AG10803 (cell line): ENCODE results near the gene UBA6.
"Not testable (repeated sequence)": the region's sequence is repeated elsewhere in the genome, so short reads cannot be mapped to it uniquely, and the experiment has no call there.

Experiments used
- DNase-seq: peaks from one replicate; pipeline ENCODE4 v3.0.0; 2010; ENCODE audit warnings: low read depth
- H3K4me3 ChIP-seq: 2 replicates; pipeline ENCODE4 v1.5.1; 2011; ENCODE audit warnings: mild to moderate bottlenecking, low read length, control low read depth
- CTCF ChIP-seq: conservative IDR thresholded peaks from 2 replicates; pipeline ENCODE4 v1.5.1; 2011; ENCODE audit warnings: mild to moderate bottlenecking, low read length, control low read depth, inconsistent platforms

Gene UBA6

DNA sequence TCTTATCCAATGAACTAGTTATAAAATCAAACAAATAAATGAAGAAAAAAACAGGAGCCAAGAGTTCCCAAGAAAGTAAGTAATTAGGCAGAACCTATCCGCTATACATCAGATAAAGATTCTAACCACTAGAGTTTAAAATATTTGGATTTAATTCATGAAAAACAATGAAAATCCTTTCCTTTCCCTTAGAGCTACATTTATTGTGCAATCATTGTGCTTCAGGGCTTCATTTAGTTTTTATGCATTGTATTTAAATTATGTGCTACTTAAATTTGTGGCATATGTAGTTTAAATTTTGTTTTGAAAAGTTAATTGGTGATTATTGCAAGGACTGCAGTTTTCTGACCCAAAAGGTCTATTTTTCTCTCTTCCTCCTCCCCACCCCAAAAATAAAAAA, 35.3 kb upstream of the UBA6 start:
- no peak for TF ChIP-seq CTCF
- no peak overlapping the region for H3K4me3 ChIP-seq
- no peak for DNase-seq

DNA sequence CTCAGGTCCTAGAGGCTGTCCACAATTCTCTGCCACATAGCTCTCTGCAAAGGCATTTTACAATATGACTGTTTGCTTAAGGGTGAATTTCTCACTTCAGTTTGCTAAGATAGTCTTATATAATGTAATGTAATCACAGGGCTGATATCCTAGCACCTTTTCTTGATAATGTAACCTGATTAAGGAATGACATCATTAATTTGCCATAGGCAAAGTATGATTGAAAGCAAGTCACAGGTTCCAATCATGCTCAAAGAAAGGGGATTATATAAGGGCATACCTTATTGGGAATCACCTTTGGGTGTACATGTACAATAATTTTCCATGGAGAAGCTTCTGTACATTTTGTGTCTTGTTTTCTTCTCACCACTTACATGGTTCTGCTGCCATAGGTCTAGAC, 34.4 kb upstream of the UBA6 start:
- no peak for TF ChIP-seq CTCF

GRCh38 chr4:67730511-67730910, 29.6 kb upstream of the UBA6 start:
- DNase-seq, H3K4me3 ChIP-seq: not testable (repeated sequence)

More for the DNA sequence above, 34.4 kb upstream of the UBA6 start:
- DNase-seq: no peak
- H3K4me3 ChIP-seq: no peak overlapping the region

GRCh38 chr4:67727124-67727850, 26.3 kb upstream of the UBA6 start:
- H3K4me3 ChIP-seq: no peak overlapping the region
- DNase-seq: peak; percentile 58
- TF ChIP-seq CTCF: no peak

- H3K4me3 ChIP-seq: no peak overlapping the region
- DNase-seq: peak; percentile 69
- TF ChIP-seq CTCF: no peak
Measured at GRCh38 chr4:67725981-67726380, 25.0 kb upstream of the UBA6 start.

- no peak for TF ChIP-seq CTCF
- DNase-seq: no peak
- H3K4me3 ChIP-seq: no peak overlapping the region
Measured at GRCh38 chr4:67725132-67725531, 24.2 kb upstream of the UBA6 start.

GRCh38 chr4:67723949-67724348, 23.0 kb upstream of the UBA6 start:
- H3K4me3 ChIP-seq: no peak overlapping the region
- peak; percentile 20 for DNase-seq
- TF ChIP-seq CTCF: peak; percentile 37
